Measurements from ENCODE around the gene GGT6.

GGT6 gene

DNA sequence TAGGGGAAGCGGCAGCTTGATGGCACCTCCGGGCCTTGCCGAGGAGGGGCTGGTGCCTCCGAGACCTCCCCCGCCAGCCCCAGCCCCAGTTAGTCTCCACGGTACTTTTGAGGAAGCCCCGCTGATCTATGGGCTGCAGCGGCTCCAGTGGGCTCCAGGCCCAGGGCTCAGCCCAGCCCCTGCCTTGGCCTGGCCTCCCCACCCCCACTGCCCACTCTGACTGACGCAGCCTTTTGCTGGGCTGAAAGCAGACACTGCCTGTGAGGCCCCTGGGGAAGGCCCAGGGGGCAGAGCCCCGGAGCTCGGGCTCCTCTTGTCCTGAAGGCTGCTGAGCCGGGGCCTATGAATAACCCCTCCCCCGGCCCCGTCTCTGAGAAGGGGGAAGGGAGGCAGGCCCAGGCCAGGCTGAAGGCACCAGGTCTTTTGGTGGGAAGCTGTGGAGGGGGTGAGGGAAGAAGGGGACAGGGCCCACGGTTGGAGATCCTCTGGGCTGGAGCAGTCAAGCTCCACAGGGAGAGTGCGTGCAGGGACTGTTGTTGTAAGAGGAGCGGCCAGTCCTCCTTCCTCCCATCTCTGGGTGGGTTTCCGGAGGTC is 16.4 kb upstream of the GGT6 start:
- in situ Hi-C loops (cut with MboI; ENCODE audit: low sequenced_read_pairs), result no loop called here

DNA sequence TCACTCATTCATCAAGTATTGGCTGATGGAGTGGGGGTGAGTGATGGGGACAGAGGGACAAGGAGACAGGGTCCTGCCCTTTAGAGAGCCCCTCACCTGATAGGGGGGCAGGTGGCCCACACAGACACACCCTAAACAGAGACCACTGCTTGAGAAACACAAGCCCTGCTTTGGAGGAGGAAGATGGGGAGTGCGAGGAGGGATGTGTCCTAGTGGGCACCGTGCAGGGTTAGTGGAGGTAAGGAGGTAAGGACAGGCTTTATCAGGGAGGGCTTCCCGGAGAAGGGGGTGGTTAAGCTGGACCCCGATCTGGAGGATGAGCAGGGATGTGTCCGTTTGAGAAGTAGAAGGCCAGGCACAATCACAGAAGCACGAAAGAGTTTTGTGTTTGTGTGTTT is 15.8 kb upstream of the GGT6 start:
- in situ Hi-C loops (cut with MboI; ENCODE audit: low sequenced_read_pairs), result no loop called here

DNA sequence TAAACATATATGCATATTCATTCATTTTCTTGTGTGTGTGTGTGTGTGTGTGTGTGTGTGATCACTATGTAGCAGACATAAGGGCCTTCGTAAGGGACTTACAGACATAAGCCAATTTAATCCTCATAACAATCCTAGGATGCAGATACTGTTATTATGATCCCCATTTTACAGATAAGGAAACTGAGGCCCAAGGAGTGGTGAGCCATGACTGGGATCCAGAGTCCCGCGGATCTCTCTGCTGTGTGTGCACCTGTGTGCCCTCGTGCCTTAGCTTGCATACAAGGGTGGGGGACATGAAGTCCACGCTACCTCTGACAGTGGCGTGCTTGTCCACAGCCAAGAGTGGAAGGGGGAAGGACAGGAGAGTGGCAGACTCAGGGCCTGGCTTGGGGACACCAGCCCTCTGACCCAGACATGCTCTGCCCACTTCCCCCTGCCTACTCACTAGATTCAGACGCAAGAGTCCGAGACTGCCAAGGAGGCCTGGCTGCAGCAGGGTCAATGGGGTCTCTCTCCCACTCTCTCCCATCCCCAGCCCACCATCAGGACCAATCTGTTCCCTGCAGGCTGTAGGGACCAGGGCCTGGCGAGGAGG is 14.2 kb upstream of the GGT6 start:
- in situ Hi-C loops (cut with MboI; ENCODE audit: low sequenced_read_pairs), result loop anchor here (25.0 kb wide), 1 partner anchor 313 kb away; the partner anchor contains the start of gene C17orf107

DNA sequence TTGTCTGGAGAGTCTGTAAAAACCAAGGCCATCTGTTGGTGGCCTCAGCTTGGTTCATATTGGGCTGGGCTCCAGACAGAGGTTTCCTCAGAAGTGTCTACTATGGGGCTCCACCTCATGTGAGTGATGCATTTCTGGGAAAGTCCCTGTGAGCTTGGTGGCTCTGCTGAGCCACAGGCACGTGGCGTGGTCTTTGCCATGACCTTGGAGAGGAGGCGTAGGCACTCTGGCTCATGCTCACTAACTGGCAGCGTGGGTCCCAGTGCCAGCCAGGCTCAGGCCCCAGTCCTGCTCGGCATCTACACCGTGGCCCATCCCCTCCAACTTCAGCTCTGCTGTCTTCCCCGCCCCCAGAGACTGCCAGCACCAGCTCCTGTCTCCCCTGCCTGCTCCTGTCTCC is 13.3 kb upstream of the GGT6 start:
- in situ Hi-C loops (cut with MboI; ENCODE audit: low sequenced_read_pairs), result loop anchor here (25.0 kb wide), 1 partner anchor 314 kb away; the partner anchor contains the start of gene C17orf107

DNA sequence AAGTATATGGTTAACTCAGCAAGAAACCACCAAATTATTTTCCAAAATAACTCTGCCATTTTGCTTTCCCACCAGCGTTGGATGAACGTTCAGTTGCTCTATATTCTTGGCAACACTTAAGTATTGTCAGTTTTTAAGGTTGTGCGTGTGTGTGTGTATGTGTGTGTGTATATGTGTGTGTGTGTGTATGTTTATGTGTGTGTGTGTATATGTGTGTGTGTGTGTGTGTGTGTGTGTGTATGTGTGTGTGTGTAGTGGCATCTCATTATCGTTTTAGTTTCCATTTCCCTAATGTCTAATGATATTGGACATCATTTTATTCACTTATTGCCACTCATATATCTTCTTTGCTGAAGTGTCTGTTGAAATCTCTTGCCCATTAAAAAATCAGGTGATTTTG is 12.7 kb upstream of the GGT6 start:
- in situ Hi-C loops (cut with MboI; ENCODE audit: low sequenced_read_pairs), result loop anchor here (25.0 kb wide), 1 partner anchor 314 kb away; the partner anchor contains the start of gene C17orf107

DNA sequence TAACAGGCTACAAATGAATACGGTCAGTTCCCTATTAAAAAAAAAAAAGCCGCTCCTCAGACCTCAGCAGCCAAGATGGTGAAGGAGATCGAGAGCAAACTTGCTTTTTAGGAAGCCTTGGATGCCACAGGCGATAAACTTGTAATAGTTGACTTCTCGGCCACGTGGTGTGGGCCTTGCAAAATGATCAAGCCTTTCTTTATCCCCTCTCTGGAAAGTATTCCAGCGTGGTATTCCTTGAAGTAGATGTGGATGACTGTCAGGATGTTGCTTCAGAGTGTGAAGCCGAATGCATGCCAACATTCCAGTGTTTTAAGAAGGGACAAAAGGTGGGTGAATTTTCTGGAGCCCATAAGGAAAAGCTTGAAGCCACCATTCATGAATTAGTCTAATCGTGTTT is 11.8 kb upstream of the GGT6 start:
- in situ Hi-C loops (cut with MboI; ENCODE audit: low sequenced_read_pairs), result loop anchor here (25.0 kb wide), 1 partner anchor 315 kb away; the partner anchor contains the start of gene C17orf107

DNA sequence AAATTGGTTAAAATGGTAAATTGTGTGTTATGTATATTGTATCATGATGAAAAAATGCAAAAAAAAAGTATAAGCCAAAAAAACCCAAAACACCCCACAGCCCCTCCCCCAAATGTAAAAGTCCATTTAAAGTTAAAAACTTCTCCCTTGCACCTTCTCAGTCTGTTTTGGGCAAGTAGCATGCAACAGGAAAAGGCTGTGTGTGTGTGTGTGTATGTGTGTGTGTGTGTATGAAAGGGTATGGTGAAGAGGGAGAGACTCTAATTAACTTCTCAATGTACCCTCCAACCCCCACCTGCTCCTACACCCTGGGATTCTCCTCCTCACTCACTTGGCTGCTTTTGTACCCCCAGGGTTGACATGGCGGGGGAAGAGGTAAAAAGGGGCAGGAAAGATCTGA is 9.2 kb upstream of the GGT6 start:
- in situ Hi-C loops (cut with MboI; ENCODE audit: low sequenced_read_pairs), result loop anchor here (25.0 kb wide), 1 partner anchor 318 kb away; the partner anchor contains the start of gene C17orf107

DNA sequence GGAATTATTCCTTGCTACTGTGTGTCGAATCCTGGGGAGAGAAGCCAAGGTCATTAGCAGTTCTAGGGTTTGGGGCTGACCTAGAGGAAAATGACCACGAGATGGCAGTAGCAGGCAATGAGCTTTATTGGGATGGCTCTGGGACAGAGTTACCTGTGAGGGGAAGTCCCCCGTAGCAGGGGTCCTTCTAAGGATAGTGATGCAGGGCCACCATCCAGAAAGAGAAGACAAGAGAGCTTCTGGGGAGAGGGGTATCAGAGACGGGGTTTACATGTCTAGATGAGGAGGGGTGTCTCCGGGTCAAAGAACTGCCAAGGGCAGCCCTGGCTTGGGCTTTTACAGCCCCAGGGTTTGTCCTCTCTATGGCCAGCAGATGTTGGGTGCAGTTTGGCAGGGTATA is 6.4 kb upstream of the GGT6 start:
- in situ Hi-C loops (cut with MboI; ENCODE audit: low sequenced_read_pairs), result loop anchor here (25.0 kb wide), 1 partner anchor 321 kb away; the partner anchor contains the start of gene C17orf107

DNA sequence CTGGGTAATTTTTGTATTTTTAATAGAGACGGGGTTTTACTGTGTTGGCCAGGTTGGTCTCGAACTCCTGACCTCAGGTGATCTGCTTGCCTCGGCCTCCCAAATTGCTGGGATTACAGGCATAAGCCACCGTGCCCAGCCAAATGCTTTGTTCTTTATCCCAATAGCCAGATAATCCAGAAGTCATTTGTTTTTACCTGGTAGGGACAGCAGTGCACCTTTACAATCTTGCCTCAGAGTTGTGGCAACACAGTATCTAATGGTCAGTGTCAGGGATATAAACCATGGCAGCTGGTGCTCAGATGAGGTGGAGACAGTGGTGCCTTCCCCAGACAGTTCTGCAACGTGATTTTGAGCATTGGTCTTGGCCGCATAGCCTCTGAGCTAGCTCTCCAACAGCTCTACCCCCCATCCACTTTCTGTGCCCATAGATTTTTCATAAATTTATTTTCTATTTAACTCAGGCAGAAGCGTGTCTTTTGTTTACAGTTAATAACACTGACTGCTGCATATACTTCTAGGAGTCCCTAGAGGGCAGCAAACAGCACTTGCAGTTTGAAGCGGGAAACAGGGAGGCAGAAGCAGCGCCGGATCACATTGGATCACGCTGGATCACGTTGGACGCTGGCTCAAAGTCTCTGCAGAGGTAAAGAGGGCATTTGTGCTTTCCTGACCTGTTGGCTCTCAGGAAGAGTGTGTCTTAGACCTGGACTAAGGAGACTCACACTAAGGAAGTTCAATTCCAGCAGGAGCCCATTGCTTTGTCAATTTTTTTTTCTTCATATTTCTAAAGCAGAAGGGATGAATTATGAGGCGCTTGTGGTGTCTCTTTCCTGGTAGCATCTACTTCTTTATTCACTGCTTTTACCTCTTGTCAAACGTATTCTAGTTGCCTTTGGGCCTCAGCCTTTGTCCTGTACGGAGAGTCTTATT is 5.1 kb upstream of the GGT6 start:
- in situ Hi-C loops (cut with MboI; ENCODE audit: low sequenced_read_pairs), result loop anchor here (25.0 kb wide), 1 partner anchor 322 kb away; the partner anchor contains the start of gene C17orf107

DNA sequence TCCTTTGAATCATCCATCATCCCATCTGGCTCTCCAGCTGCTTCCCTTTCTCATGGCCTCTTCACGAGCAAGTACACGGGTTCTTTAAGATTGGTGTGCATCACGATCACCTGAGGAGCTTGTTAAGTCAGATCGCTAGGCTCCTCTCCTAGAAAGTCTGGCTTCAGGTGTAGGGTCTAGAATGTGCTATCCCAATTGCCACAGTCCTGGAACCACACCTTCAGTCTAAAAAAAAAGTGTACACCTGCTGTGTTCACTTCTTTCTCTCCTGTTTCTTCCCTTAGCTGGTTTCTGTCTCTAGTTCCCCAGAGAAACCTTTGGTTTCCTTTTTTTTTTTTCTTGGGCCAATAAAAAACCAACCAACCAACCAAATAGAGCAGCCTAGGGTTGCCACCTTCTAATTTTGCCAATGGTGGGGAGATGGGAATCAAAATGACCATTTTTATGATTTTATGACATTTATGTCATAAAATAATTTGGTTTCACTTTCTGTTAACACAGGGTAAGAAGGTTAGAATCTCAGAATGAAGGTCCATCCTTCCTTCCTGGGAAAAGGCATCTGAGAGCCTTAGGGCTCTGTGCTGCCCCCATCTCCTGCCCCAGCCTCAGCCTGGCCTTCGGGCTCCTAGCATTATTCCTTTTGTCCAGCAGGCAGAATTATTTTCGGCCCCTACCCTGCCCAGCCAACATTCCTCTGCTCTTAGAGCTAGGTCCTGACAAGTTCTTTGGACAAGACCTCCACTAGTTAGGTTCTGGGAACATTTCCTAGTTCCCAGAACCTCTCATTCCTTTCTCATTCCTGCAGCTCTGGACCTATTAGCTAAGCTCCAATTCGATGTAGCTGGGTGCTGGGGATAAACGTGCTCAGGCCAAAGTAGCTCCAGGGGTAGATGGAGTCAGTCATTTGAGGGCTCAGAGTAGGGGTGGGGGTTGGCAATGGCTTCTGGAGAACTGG is 1.9 kb upstream of the GGT6 start:
- in situ Hi-C loops (cut with MboI; ENCODE audit: low sequenced_read_pairs), result loop anchor here (25.0 kb wide), 1 partner anchor 325 kb away; the partner anchor contains the start of gene C17orf107

DNA sequence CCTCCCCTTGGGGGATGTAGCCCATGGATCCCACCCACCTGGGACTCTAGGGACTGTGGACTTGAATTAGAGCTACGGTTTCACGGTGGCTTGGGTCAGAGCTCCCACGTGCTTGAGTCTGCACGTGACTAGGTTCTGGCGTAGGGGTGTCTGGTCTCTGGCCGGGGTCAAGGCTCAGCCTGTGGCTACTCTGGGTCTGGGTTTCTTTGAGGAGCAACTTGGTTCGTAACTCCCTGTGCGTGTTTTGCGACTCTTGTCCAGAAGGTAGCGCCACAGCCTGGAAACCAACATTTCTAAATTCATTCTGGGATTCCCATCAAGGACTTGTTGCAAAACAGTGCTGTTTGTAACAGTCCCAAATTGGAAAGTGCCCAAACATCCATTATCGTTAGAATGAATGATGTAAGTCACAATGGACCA is 470 bp upstream of the GGT6 start:
- in situ Hi-C loops (cut with MboI; ENCODE audit: low sequenced_read_pairs), result loop anchor here (25.0 kb wide), 1 partner anchor 326 kb away; the partner anchor contains the start of gene C17orf107

DNA sequence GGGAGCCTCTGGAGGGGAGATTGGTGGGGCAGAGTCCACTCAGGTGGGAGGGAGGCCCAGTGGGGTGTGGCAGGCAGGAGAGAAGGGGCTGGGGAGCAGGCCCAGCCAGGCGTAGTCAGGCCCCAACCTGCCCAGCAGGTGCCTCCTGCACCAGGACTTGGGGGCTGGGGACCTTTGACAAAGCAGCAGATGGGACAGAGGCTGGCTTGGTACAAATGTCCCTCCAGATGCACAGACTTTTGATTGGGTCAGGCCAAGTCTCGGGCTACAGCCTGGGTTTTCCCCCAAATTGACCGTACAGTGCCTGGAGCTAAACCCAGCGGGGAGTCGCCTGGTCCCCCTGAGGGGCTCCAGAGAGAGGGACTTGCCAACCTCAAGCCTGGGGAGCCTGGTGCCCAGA is 411 bp downstream of the GGT6 start:
- in situ Hi-C loops (cut with MboI; ENCODE audit: low sequenced_read_pairs), result loop anchor here (25.0 kb wide), 1 partner anchor 327 kb away; the partner anchor contains the start of gene C17orf107

DNA sequence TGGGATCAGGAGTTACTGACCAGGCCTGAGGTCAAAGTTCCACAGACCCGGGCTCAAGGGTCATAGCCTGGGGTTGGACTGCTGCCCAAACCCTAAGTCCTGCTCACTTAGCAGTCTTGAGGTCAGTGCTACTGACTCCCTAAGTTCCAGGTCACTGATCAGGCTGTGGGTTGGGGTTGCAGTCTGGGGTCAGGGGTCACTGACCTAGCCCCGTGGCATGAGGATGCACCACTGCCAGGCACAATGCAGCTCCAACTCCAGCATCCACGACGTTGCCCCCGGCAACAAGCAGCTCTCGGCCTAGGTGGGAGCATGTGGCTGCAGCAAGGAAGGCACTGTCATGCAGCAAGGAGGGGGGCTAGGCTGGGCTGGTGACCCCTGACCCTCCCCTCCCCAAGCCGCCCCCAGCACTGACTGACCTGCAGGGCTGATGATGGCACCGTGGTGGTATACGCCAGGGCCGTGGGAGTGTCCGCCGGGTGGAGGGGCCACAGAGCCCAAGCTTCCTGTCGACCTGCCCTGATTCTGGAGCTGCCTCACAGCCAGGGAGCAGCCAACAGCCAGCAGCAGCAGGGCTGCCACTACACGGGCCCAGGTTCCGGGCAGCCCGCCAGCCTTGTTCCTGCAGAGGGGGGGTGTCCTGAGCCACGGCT is 1.1 kb downstream of the GGT6 start:
- in situ Hi-C loops (cut with MboI; ENCODE audit: low sequenced_read_pairs), result loop anchor here (25.0 kb wide), 1 partner anchor 328 kb away; the partner anchor contains the start of gene C17orf107

DNA sequence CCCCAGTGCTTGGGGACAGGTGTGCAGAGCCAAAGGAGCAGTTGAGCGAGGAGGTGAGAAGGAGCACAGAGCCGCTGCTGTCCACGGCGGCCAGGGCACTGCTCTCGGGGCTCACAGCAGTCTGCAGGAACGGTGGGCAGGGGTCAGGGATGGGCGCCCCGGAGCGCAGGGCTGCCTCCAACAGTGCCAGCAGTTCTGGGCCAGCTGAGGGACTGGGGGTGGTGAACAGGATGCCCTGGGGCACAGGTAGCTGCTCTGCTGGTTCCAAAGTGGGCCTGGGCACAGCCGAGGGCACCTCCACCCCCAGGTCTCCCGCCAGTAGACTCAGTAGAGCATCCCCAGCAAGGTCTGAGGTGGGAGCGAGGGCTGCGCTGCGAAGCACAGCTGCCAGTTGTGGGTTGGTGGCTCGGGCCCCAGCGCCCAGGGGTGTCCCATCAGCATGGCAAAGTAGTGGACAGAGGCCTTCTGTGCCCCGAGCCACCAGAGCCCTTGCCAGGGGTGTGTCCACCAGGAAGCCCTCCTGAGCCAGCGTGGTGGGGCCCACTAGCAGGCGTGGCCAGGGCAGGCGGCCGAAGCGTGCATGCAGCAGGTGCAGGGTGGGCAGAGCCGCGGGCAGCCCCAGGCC is 1.9 kb downstream of the GGT6 start:
- in situ Hi-C loops (cut with MboI; ENCODE audit: low sequenced_read_pairs), result loop anchor here (25.0 kb wide), 1 partner anchor 329 kb away; the partner anchor contains the start of gene C17orf107

DNA sequence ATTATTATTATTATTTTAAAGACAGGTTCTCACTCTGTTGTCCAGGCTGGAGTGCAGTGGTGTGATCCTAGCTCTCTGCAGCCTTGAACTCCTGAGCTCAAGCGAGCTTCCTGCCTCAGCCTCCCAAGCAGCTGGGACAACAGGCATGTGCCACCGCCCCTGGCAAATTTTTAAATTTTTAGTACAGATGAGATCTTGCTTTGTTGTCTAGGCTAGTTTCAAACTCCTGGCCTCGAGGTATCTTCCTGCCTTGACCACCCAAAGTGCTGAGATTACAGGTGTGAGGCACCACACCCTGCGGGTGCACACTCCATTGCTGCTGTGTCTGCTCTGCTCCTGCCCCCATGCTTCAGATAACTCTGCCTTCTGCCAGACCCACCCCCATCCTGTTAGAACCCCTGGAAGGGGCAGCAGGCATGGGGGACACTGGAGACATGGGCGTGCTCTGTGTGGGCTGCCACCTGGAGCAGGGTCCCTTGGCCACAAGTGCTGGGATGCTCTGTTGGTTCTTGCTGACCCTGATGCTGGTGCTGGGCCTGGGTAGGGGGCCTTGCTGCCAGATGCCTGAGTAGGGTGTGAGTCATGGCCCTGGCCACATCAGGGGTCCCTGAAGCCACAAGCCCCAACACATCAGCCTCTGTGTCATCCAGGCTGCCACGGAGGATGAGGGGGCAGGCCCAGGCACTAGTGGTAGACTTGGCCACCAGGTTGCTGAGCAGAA is 2.6 kb downstream of the GGT6 start:
- in situ Hi-C loops (cut with MboI; ENCODE audit: low sequenced_read_pairs), result loop anchor here (25.0 kb wide), 1 partner anchor 330 kb away; the partner anchor contains the start of gene C17orf107

DNA sequence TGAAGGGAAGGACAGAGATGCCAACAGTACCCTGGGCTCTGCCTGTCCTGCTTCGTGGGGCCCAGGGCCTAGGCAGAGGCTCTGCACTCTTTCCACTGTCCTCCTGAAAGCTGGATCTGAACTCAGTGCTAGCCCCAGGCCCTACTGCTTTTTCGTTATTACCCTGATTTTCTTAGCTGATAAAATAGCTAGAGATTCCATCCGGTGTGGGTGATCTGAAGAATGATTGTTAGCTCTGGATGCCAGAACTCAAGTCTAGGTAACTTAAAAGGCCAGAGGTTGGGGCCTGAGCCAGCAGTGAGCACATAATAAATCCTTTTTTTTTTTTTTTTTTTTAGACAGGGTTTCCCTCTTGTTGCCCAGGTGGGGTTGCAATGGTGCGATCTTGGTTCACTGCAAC is 3.4 kb downstream of the GGT6 start:
- in situ Hi-C loops (cut with MboI; ENCODE audit: low sequenced_read_pairs), result loop anchor here (25.0 kb wide), 1 partner anchor 330 kb away; the partner anchor contains the start of gene C17orf107

DNA sequence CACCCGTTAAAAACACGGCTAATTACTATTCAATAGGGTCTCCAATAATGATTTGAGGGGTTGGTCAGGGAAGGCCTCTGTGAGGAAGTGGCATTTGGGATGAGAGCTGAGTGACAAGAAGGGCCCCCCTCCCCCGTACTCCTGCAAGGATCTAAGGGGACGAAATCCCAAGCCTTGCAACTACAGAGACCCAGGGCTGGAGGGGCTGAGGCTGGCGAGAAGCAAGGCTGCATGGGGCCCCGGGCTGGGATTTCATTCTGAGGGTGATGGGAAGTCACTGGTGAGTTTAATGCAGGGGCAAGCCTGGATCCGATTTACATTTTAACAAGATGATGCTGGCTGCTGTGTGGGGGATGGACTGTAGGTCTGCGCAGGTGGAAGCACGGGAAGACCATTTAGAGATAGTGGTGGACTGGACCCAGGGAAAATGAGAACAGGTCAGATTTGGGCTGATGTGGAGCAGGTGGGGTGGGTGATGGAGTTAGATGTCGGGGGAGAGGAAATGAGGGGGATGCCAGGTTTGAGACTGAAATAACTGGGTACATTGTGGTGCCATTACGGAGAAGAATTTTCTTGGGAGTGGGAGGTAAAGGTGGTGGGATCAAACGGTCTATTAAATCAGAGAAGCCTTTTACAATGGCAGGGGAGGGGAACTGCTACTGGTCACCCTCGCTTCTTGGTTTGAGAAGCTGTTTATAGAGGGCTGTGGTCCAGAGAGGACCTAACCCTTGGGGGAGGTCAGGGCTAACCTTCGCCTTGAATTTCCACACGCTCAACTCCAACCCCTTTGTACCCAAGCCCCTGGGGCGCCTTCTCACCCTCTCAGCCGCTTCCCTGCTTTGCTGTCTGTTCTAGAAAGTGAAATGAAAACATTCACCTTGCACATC is 4.3 kb downstream of the GGT6 start:
- in situ Hi-C loops (cut with MboI; ENCODE audit: low sequenced_read_pairs), result loop anchor here (25.0 kb wide), 1 partner anchor 331 kb away; the partner anchor contains the start of gene C17orf107
